Urinary bladder (tissue), 4 donors: ENCODE results near the gene OR13J1. TPM values are rescaled to one million over a fixed set of nuclear protein-coding genes. Genes with fewer than 3 reads are reported as not detected.
"Not testable (repeated sequence)": the region's sequence is repeated elsewhere in the genome, so short reads cannot be mapped to it uniquely, and the experiment has no call there.

Source experiments
- DNase-seq: peaks from one replicate; pipeline ENCODE4 v3.0.0-alpha.2; 2015; ENCODE audit errors: extremely low spot score
- H3K27ac ChIP-seq: one replicate; pipeline ENCODE4 v1.5.1; 2013; ENCODE audit warnings: low read depth, mild to moderate bottlenecking, moderate library complexity
- H3K36me3 ChIP-seq: one replicate; pipeline ENCODE4 v1.6.1; 2013; ENCODE audit warnings: mild to moderate bottlenecking, moderate library complexity; ENCODE audit not compliant: insufficient read depth
- H3K4me1 ChIP-seq: one replicate; pipeline ENCODE4 v1.6.1; 2013; ENCODE audit warnings: mild to moderate bottlenecking, moderate library complexity; ENCODE audit not compliant: insufficient read depth
- H3K4me3 ChIP-seq: one replicate; pipeline ENCODE4 v1.5.1; 2013; ENCODE audit warnings: low read depth, low read length
- WGBS: extraction: QIAGEN DNeasy Blood & Tissue Kit; methylation state at CpG from one replicate; pipeline ENCODE4 v1.1.7; 2013; 5-methylcytosine and 5-hydroxymethylcytosine counted together
- polyA plus RNA-seq: library from polyadenylated mRNA; stranded (reverse); fragments of 200-250 nt; gene quantifications from one replicate; pipeline ENCODE4 v1.2.3, GENCODE V29; 2013
- total RNA-seq: library from RNA; depleted of rRNA; stranded (reverse); fragments of >200 nt; gene quantifications from one replicate; pipeline ENCODE4 v1.2.3, GENCODE V29; 2014
- donor health status: healthy with polysubstance abuse.
- donor health status: healthy.

Gene OR13J1
- total and polyA plus RNA-seq, 2 donors, result not detected

- 78% methylated on average over 3 of the region's 3 CpGs for WGBS
- H3K4me3 ChIP-seq, result no peak overlapping the region
- H3K36me3 ChIP-seq, result no peaks in the 10 kb centered on the region
- no peaks in the 10 kb centered on the region for H3K4me1 ChIP-seq
- H3K27ac ChIP-seq, result no peak overlapping the region
- no peak for DNase-seq
Measured at GRCh38 chr9:35891646-35892045, 21.4 kb upstream of the OR13J1 start.

DNA sequence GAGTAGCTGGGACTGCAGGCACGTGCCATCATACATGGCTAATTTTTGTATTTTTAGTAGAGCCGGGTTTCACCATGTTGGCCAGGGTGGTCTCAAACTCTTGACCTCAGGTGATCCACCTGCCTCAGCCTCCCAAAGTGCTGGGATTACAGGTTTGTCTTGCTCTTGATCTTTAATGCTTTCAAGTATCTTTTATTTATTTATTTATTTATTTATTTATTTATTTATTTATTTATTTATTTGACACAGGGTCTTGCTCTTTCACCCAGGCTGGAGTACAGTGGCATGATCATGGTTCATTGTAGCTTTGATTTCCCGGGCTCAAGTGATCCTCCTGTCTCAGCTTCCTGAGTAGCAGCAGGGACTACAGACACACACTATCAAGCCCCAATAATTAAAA is 14.7 kb upstream of the OR13J1 start:
- not testable (repeated sequence) for H3K4me1 ChIP-seq, H3K36me3 ChIP-seq, H3K4me3 ChIP-seq, DNase-seq, H3K27ac ChIP-seq
- 82% methylated on average over 3 of the region's 3 CpGs for WGBS

- Histone ChIP-seq H3K4me3 (no peak overlapping the region), H3K27ac (no peak overlapping the region), H3K4me1 (no peaks in the 10 kb centered on the region), H3K36me3 (no peaks in the 10 kb centered on the region)
- DNase-seq, result no peak
- WGBS, result 51% methylated on average over 3 of the region's 3 CpGs
Measured at GRCh38 chr9:35882996-35883395, 12.8 kb upstream of the OR13J1 start.

GRCh38 chr9:35882263-35882848 is 12.2 kb upstream of the OR13J1 start:
- H3K4me3 ChIP-seq, result no peak overlapping the region
- under 1% methylated on average over 4 of the region's 4 CpGs for WGBS

DNA sequence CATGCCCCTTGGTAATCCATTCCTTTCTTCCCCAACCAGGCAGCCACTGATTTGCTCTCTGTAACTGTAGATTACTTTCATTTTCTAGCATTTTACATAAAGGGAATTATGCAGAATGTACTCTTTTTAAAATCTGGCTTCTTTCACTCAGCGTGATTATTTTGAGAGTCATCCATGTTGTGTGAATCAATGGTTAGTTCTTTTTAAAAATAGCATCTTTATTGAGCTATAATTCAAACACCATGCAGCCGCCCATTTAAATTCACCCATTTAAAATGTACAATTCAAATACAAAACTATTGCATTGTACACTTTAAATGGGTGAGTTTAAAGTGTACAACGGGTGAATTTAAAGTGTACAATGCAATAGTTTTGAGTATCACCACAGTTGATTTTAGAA is 2.3 kb upstream of the OR13J1 start:
- no peak for DNase-seq
- Histone ChIP-seq H3K36me3 (no peaks in the 10 kb centered on the region), H3K4me3 (no peak overlapping the region), H3K27ac (no peak overlapping the region), H3K4me1 (no peaks in the 10 kb centered on the region)
- 59% methylated on average over 3 of the region's 3 CpGs for WGBS

More at GRCh38 chr9:35882263-35882848, 12.2 kb upstream of the OR13J1 start:
- peak overlapping the region; percentile 5 for H3K27ac ChIP-seq
- no peaks in the 10 kb centered on the region for H3K4me1 ChIP-seq
- peak; percentile 41 for DNase-seq
- H3K36me3 ChIP-seq, result no peaks in the 10 kb centered on the region

- no peak for DNase-seq
- H3K27ac ChIP-seq, result no peak overlapping the region
- WGBS, result 54% methylated on average over 3 of the region's 3 CpGs
- H3K36me3 ChIP-seq, result no peaks in the 10 kb centered on the region
- no peaks in the 10 kb centered on the region for H3K4me1 ChIP-seq
- H3K4me3 ChIP-seq, result no peak overlapping the region
Measured at GRCh38 chr9:35871545-35871944, 1.3 kb upstream of the OR13J1 start.

DNA sequence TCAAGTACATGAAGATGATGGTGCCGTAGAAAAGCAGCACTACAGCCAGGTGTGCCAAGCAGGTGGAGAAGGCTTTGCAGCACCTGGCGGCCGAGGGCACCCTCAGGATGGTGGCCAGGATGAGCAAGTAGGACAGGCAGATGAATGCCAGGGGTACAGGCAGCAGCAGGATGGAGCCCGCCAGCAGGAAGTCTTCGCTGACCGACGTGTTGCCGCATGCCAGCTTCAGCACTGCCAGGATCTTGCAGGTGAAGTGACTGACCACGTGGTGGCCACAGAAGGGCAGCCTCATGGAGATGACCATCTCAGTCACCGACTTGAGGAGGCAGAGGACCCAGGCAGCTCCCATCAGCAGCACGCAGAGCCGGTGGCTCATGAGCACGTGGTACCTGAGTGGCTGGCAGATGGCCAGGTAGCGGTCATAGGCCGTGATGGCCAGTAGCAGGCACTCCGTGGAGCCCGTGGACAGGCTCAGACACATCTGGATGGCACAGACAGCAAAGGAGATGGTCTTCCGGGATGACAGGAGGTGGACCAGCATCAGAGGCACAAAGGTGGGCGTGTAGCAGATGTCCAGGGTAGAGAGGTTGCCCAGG is 482 bp downstream of the OR13J1 start:
- no peak for DNase-seq
- no peak overlapping the region for H3K27ac ChIP-seq
- no peaks in the 10 kb centered on the region for H3K36me3 ChIP-seq
- no peaks in the 10 kb centered on the region for H3K4me1 ChIP-seq
- 87% methylated on average over 19 of the region's 19 CpGs for WGBS
- no peak overlapping the region for H3K4me3 ChIP-seq

DNA sequence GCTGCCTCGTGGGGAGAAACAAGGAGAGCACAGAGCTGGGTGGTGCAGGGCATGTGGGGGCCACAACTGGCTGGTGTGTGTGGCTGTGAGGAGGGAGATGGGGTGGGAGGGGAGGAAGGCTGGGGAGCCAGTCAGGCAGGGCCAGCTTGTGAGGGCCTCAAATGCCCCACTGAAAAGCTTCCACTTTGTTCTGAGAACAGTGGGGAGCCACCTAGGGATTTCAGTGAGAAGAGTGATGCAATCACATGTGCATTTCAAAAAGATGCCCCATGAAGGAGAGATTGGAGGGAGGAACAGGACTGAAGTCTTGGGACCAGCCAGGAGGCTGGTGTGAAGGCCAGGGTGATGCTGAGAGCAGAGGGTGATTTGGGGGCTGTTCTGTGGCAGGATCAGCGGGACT is 1.3 kb downstream of the OR13J1 start:
- WGBS, result 69% methylated on average over 2 of the region's 2 CpGs
- Histone ChIP-seq H3K36me3 (no peaks in the 10 kb centered on the region), H3K4me3 (no peak overlapping the region), H3K4me1 (no peaks in the 10 kb centered on the region), H3K27ac (no peak overlapping the region)
- DNase-seq, result no peak

DNA sequence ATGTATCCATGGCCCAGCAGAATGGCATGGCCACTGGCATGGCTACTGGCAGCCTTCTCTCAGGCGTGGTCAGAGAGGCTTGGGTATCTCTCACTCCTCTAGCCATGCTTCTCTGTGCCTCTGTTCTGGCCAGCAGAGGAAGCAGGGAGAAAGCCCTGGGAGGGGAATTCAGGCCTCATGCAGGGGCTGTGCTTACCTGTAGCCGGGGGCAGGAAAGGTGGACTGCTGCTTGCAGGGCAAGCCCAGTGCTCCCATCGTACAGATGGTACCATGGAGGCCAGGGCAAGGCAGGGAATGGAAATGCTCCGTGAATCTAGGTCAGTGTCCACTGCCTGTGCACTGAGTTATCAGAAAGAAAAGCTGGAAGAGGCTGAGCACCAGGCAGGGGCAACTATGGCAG is 2.7 kb downstream of the OR13J1 start:
- 90% methylated on average over 4 of the region's 4 CpGs for WGBS
- no peak for DNase-seq
- Histone ChIP-seq H3K36me3 (no peaks in the 10 kb centered on the region), H3K4me3 (no peak overlapping the region), H3K4me1 (no peaks in the 10 kb centered on the region), H3K27ac (no peak overlapping the region)

DNA sequence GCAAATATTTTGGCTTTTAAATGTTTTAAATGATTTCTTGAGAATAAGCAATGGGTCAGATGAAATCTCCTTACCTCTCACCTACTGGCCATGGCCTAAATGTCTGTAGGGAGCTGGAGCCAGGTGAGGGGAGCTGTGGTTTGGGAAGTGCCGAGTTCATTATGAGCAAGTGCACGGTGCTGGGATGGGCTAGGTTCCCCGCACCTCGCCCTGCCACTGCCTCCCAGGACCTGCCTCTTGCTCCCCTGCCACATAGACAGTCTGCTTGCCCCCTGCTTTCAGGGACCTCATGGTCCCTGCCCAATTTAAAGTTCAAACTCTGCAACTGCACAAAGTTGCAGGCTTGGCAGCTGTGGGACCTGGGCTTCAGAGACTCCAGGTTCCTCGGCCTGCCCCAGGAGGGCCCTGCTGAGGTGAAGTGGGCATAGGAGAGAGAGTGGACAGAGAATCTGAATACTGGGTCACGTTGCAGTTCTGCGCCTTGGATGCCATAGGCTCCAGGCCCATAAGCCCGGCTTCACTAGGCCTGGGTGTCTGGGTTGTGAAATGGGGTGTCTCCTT is 5.4 kb downstream of the OR13J1 start:
- DNase-seq, result no peak
- Histone ChIP-seq H3K4me1 (no peaks in the 10 kb centered on the region), H3K4me3 (no peak overlapping the region), H3K27ac (no peak overlapping the region), H3K36me3 (no peaks in the 10 kb centered on the region)
- 74% methylated on average over 8 of the region's 8 CpGs for WGBS

DNA sequence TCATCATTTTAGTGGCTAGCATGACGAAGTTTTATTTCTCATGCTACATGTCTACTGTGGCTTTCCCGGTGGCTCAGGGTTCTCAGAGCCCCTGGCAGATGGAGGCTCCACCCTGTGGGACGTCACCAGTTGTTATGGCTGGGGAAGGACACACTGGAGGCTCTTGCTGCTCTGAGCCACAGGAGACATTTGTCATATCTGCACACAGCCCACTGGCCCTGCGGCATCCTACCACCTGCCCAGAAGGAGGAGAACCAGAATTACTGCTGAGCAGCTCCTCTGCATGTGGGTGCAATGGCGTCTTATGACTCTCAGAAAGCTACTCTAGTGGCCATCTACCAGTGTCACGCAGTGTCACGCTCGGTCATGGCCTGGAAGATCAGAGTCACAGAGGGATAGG is 6.6 kb downstream of the OR13J1 start:
- WGBS, result 77% methylated on average over 8 of the region's 8 CpGs

DNA sequence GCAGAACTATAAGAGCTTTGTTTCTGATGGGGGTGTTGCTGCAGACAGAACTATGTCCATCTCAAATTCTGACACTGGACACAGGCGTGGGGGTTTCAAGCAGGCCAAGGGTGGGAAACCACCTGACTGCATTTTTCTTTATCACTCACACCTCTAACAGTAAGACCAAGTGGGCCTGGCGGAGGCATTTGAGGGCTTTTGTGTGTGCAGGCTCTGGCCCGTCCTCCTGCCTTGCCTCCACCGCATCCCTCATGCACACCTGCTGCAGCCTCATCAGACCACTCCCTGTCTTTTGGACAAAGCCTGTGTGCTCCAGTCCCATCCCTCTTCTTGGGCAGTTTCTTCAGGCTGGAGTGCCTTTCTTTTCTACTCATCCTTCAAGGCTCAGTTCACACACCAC is 7.9 kb downstream of the OR13J1 start:
- no peaks in the 10 kb centered on the region for H3K36me3 ChIP-seq
- H3K27ac ChIP-seq, result no peak overlapping the region
- 85% methylated on average over 4 of the region's 4 CpGs for WGBS
- no peaks in the 10 kb centered on the region for H3K4me1 ChIP-seq
- DNase-seq, result no peak
- H3K4me3 ChIP-seq, result no peak overlapping the region

More for the DNA sequence above, 6.6 kb downstream of the OR13J1 start:
- Histone ChIP-seq H3K4me3 (no peak overlapping the region), H3K36me3 (no peaks in the 10 kb centered on the region), H3K27ac (no peak overlapping the region), H3K4me1 (no peaks in the 10 kb centered on the region)
- no peak for DNase-seq

DNA sequence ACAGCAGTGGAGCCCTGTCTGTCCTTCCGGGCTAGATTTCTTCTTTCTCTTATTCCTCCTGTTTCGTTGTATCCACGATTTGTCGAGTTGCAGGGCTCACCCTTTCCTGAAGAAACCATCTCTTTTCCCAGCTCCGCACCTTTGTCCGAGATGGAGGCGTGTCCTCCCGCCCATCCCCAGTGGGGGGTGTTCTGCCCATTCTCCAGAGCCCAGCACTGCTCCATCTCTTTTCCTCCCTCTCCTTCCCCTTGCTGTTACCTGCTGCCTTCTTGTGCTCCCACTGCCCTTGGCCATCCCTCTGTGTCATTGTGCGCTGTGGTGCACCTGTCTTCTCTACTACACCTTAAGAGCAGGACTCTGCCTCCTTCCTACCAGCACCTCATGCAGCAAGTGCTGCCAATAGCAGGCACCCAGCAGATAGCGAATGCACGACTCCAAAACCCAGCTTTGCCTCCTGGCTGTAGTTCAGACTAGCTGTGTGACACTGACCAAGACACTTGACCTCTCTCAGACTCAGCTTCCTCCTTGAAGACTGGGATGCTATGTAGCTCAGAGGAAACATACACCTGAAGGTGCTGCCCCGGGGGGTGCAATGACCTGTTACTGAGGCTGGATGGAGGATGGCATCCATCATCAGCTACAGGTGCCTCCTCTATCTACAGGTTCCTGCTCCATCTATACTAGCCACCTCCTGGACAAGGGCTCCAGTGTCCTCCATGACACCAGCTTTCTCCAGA is 8.9 kb downstream of the OR13J1 start:
- WGBS, result 67% methylated on average over 12 of the region's 12 CpGs
- no peaks in the 10 kb centered on the region for H3K4me1 ChIP-seq
- no peak for DNase-seq
- H3K4me3 ChIP-seq, result no peak overlapping the region
- H3K36me3 ChIP-seq, result no peaks in the 10 kb centered on the region
- no peak overlapping the region for H3K27ac ChIP-seq

DNA sequence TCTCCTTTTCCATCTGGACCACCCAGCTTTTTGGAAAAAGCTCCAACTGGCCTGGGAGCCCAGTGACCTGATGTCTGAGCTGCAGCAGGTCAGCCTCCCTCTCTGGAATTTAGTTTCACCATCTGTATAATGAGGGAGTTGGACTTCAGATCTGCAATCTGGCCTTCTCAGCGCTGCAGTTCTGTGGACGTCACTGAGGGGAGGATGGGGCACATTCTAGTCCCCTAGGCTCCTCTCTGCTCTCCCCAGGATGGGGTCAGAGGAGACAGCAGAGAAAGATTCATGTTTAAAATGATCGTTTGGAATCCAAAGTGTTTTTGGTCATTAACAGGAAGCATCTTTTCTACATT is 10.2 kb downstream of the OR13J1 start:
- Histone ChIP-seq H3K4me1 (no peaks in the 10 kb centered on the region), H3K4me3 (no peak overlapping the region), H3K36me3 (no peaks in the 10 kb centered on the region), H3K27ac (no peak overlapping the region)
- 40% methylated on average over 3 of the region's 3 CpGs for WGBS
- no peak for DNase-seq
